T-helper 1 cell (primary cell): ENCODE data around the gene TTLL8.

Experiments used
- DNase-seq, 5 donors: peaks; one replicate each; pipeline ENCODE4 v3.0.0-alpha.2; 2012 to 2020

TTLL8 gene

DNA sequence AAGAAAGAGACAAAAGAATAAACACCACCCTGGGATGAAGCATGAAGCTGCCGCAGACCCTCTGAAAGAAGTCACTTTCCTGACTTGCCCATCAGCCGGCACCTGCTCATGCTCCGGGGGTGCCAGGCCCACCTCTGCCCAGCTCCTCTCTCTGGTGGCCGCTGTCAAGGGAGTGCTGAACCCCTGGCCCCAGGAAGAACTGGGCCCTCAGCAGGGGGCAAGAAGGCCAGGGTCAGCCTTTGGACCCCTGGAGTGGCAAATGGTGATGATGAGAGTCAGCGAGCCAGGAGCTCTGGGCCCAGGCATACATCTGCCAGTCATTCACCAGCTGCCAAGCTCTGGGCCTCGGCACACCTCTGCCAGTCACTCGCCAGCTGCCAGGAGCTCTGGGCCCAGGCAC lies 17.4 kb downstream of the TTLL8 start:
- DNase-seq: no peak

DNA sequence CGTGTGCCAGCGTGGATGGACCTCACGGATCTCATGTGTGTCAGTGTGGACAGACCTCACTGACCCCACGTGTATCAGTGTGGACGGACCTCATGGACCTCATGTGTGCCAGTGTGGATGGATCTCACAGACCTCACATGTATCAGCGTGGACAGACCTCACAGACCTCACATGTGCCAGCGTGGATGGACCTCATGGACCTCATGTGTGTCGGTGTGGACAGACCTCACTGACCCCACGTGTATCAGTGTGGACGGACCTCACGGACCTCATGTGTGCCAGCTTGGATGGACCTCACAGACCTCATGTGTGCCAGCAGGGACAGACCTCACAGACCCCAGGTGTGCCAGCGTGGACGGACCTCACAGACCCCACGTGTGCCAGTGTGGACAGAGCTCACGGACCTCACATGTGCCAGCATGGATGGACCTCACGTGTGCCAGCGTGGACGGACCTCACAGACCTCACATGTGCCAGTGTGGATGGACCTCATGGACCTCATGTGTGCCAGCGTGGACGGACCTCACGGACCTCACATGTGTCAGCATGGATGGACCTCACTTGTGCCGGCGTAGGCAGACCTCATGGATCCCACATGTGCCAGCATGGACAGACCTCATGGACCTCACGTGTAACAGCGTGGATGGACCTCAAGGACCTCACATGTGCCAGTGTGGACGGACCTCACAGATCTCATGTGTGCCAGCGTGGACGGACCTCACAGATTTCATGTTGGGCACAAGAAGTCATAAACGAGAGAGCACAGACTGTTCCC lies 18.2 kb downstream of the TTLL8 start:
- DNase-seq: no peak

DNA sequence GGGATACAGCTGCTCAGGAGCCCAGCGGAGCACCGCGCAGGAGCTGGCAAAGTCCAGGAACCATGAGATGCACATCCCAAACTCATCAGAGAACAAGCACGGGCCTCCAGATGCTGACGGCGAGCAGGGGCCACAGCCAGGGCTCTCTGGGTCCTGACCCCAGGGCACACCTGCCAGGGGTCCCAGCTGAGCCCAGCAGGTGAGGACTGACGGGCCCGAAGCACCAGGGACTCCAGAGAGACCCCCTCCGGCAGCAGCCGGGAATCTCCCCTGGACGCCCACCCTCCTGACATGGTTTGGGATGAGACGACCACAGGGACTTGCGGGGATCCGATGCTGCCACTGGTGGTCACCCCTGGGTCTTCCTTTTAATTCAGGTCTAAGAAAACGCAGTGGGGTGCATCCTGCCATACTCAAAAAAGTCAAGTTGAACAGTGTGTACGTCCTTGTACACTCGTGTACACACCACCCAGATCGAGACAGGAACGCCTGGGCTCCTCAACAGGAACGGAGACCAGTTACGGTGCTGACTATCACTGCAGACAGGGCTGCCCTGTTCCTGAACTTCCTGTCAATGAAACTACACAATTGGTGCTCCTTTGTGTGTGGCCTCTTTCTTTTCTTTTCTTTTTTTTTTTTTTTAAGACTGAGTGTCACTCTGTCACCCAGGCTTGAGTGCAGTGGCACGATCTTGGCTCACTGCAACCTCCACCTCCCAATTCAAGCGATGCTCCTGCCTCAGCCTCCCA lies 21.9 kb downstream of the TTLL8 start:
- no peak for DNase-seq

DNA sequence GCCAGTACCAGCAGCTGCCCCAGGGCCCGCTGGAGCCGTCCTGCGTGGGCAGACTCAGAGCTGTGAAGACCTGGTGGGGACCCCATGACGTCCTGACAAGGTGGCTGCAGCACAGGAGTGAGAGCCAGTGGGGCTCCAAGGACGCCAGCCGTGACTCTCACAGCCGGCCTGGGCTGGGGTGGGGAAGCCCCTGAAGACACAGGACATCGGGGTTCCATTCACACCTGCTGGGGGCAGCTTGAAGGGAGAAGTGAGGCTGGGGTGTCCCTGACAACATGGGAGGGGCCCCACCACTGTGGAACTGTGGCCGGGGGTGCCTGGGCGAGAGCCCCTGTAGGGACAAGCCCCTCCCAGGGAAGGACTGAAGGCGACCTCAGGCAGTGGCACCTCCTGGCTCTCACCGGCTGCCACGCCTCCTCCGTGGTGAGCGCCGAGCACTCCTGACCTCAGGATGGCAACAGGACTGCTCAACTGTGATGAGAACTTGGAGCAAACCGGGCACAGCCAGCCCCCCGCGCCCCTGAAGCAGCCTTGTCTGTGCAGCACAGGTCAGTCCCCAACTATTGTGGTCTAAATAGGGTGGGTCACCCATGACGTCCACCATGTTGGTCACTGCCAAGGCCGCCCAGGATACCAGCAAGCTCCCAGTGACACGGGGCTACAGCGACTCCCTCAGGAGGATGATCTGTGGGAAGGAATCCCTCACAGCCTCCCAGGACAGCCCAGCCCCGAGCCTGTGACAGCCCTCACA lies 22.8 kb downstream of the TTLL8 start:
- DNase-seq: no peak

DNA sequence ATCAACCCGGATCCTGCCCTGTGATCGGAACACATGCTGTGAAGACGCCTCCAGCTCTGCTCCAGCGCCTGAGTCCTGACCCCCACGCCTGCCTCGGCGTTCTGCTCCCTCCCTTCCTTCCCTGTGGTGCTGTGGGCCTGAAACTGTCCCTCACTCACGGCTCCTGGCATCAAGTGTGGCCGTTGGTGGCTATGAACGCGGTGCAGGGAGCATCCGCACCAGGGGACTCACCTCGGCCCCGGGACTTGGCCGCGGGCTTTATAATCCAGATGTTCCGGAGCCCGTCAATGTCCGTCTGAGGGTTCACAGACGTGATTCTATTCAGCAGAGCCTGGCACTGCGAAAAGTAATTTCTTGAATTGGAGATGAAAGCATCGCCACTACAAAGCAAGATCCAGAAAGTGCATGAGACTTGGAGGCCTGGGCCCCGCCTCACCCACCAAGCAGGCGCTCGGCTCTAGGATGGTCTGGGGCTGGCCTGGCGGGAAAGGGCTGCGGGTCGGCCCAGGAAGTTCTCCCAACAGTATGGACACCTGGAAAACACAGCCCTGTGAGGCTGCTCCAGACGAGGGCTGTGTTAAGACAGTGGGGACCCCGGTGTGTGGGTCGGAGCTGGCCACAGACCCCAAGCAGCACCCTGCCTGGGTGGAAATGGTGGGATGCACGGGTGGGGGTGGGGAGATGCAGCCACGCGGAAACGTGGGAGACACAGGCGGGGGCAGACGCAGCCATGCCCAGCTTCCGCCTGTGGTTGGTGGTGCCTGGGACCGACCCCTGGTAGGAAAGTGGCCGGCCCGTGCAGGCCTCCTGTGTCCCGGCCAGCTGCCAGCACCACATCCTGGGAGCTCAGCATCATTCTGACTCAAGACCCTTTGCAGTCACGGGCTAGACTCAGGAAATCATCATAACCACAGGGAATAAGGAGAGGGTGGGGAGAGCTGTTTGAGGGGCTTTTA lies 23.7 kb downstream of the TTLL8 start:
- DNase-seq: peak in 1 of 5 donors; percentile 47

DNA sequence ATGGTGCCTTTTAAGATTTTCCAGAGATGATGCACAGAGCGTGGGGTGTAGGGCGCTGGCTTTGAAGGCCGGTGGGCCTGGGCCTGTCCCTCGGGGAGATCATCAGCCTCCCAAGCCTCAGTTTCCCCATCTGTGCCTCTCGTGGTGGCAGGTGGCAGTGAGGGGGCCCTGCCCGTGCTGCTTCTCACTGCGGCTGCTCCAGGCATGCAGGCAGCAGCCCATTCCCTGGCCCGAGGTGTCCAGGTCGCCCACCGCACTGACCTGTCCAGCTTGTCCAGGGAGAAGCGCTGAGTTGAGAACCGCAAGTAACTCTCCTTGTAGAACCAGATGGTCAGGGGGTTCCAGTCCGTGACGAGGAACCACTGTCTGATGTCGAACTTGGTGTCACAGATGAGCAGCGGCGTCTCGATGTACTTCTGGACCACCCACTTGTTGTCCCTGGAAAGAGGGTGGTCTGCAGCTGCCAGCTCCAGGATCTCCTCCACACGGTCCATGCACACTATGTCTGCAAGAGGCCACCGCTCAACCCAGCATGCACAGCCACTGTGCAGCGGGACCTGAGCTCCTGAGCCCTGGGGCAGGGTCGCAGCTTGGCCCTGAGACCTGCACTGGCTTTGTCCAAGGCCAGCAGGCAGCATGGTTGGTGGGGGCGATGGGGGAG lies 25.0 kb downstream of the TTLL8 start:
- DNase-seq: no peak

DNA sequence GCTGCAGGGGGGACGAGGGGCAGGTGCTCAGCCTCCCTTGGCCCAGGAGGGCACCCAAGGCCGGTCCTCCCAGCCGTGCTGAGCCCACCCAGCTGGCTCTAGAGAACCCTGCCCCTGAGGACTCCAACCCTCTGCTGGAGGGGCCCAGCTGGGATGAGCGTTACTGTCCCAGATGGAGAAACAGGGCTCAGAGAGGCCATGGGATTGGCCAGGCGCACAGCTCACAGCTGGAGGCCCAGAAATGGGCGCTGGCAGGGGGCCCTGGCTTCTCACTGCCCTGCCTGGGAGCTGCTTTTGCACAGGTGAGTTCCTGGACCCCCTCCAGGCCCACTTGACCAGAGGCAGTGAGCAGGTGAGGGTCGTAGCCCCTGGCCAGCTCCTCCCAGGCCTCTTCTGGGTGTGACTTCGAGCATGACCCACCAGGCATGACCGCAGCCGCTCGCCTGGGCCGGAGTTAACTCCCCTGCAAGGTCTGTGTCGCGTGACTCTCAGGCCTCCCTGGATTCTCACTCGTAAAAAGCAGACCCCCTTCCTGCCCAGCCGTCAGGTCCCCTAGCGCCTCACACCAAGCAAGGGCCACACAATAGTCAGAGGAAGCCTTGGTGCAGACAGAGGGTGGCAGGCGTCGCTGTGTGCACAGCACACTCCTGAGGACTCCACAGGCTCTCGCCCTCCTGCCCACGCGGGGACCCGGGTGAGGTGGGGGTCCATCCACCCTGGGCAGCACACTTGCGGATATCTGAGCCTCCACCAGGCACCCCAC lies 25.8 kb downstream of the TTLL8 start:
- DNase-seq: no peak

DNA sequence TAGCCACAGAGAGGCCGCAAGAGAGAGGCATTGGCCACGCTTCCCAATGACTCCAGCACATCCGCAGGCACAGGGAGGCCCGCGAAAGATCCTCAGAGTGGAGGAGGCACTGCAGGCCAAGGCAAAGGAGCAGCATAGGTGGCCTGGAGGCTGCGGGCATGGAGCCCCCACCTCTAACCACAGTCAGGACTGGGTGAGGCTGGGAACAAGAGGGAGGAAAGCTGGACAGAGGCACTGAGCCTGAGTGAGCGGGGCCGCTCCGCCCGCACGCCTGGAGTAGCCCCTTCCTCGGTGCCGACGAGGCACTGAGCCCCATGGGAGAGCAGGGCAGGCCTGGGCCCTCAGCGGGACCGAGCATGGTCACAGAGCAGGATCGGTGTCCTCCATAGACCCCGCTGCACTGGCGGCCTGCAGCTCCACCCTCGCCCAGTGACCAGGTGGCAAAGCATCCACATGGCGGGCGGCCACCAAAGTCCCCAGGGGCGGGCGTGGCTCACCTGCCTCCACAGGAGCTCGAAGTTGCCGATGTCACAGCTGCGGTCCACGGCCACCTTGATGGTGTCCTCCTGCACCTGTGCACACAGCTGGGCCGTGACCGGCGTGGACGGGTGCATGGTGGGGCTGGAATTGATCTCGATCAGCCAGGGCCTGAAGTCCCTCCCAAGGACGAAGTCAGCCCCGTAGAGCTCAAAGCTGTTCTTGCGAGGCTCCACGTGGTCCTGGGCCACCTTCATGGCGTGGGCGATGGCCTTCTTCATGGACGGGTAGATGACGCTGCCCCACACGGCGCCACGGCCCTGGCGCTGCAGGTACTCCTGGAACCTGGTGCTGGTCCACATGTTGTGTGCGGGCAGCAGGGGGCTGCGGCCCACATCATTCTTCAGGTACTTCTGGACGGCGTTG lies 26.7 kb downstream of the TTLL8 start:
- no peak for DNase-seq

DNA sequence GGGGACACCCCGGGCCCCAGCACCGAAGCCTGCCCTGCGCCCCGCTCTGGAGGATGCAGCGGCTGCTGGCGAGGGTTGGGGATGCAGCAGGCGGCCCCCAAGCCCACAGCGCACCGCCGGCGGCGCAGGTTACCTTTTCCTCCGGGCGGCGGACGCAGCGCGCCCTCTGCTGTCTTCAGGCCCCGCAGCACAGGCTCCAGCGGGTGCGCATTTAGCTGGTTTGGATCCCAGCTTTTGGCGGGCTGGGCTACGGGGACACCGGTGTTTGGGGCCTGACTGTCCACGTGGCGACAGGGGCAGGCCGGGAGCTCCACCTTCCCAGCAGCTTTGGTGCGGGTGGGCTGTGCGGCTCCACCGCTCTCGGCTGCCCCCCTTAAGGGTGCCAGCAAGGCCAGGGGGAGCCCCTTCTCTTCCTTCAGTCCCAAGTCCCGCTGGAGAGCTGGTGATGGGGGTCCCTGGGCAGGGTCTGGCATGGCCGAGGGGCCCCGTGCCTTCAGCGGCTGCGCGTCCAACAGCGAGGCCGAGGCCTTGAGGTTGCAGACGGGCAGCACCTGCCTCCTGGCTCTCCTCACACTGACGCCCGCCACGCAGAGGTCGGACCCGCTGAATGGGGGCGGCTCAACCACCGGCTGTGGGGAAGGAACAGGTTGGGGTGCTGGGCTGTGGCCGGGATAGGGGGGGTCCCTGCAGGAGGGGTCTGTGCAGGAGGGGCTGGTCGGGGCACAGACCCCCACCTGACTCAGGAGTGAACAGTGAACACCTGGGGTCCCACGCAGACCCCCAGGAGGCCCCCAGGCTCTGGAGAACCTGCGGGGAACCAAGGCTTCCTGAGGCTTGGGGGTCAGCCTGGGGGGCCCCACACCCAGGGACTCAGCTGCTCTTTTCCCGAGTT lies 27.6 kb downstream of the TTLL8 start:
- DNase-seq: peak; percentile 76 to 86 (median 80)

DNA sequence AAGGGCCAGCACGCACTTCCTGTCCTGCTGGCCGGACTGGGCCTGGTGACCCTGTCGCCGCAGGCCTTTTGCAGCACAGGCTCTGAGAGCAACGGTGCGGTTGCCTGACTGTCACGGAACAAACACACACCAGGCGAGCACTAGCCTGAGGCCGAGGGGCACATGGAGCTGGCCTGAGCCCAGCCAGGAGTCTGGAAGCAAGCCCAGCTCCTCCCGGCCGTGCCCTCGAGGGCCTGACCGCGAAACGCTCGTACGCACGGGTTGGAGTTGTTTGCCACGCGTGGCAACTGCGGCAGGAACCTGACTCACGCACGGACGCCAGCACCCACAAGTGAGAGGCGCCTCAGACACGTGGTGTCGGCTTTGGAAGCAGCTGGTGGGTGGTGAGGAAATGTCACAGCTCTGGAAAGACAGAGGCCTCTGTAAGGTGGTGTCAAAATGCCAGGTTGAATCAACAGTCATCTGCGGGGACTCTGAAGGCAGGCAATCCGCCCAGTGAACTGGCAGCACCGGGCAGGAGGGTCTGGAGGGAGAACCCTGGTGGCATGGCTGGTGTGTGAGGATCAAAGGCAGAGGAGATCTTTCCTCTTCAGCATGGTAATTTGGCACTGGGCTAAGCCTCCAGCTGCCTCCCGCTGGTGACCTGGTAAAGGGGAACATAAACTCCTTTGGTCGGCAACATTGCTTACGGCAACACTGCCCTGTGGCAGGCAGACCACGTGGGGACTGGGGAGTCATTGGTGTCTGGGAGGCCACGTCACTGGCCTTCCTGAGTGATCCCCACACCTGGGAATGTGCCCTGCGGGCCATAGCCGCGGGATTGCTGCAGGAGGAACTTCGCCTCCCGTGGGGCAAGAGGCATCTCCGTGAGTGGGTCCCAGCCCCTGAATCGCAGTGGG lies 30.2 kb downstream of the TTLL8 start:
- peak in 3 of 5 donors; percentile 15 to 51 (median 45) for DNase-seq

DNA sequence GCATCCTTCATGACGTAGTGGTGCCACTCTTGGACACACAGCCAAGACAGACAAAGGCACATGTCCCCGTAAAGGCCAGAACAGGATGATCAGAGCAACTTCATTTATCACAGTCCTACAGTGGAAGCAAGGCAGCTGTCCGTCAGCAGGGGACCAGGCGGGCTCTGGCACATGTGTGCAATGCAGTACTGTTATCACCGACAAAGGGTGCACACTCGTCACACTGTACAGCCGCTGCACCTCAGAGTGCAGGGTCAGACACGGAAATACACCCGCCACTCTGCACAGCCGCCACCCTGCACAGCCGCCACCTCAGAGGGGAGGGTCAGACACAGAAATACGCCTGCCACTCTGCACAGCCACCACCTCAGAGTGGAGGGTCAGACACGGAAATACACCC lies 32.1 kb downstream of the TTLL8 start:
- DNase-seq: no peak

DNA sequence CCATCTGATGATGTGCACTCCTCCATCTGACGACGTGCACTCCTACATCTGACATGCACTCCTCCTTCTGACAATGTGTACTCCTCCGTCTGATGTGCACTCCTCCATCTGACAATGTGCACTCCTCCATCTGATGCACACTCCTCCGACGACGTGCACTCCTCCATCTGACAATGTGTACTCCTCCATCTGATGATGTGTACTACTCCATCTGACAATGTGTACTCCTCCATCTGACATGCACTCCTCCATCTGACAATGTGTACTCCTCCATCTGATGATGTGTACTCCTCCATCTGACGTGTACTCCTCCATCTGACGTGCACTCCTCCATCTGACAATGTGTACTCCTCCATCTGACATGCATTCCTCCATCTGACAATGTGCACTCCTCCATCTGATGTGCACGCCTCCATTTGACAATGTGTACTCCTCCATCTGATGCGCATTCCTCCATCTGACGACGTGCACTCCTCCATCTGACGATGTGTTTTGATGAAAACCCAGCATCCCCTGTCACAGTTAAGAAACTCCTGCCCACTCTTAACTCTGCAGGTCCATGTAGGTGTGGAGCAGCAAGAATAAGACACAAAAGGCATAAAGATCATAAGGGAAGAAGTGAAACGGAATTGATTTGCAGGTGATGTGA lies 35.8 kb downstream of the TTLL8 start:
- DNase-seq: no peak

DNA sequence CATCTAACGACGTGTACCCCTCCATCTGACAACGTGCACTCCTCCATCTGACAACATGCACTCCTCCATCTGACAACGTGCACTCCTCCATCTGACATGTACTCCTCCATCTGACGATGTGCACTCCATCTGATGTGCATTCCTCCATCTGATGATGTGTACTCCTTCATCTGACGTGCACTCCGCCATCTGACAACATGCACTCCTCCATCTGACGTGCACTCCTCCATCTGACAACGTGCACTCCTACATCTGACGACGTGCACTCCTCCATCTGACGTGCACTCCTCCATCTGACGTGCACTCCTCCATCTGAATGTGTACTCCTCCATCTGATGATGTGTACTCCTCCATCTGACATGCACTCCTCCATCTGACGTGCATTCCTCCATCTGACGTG lies 37.5 kb downstream of the TTLL8 start:
- DNase-seq: no peak

DNA sequence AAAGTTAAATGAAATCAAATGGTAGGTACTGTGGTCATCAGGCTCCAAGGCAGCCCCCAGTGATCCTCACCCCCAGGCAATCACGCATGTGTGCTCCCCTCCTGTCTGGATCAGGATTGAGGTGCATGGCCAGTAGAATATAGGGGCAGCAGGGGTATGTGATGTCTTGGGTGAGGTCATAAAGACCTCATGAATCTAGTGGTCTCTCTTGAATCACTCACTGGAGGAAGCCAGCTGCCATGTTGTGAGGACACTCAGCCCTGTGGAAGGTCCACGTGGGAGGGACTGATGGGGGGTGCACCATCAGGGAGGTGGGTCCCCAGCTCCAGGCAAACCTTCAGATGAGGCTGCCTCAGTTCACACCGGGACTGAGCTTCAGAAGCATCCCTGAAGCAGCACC lies 38.8 kb downstream of the TTLL8 start:
- DNase-seq: peak in 1 of 5 donors; percentile 5

DNA sequence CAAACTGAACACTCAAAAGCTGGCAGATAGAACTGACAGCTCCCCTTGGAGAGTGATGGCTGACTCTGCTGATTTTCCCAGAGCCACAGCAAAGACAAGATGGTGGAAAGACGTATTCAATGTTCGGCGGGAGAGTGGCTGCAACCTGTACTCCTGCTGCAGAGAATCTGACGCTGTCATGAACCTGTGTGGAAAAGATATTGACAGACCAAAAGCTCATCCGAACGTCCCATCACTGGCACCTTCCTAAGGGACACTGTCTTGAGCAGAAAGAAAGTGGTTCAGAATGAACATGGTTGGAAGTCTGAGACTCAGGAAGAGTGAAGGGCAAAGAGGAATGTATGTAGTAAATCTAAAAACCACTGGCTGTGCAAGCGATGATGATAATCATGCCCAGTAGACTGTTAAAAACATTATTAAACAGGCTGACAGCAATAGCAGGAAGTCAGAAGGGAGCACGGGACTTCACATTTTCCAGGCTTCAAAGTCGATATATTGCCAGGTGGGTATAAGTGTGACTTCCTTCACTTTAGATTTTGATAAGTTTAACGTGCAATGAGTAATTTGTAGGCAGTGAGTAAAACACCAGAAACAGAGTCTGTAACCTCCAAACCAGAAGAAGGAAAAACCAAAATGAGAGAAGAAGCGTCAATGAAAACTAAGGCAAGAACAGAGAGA lies 39.4 kb downstream of the TTLL8 start:
- peak in 1 of 5 donors; percentile 47 for DNase-seq

DNA sequence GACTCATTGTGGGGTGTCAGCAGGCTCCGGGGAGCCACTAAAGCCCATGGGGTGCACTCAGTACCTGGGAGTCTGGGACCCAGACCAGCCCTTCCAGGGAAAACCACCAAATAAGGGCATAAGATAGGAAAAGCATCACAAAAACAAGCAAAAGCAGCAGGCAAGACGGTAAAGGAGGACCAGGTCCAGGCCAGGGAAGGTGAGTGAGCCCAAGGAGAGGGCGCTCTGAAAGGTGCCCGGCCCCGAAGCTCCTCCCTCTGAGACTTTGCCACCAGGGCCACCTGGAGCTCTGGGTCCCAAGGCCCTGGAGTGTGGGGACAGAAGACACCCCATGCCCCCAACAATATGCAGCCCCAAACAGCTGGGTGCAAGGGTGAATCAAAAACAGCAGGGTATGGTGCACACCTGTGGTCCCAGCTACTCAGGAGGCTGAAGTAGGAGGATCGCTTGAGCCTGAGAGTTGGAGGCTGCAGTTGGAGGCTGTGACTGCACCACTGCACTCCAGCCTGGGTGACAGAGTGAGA lies 40.3 kb downstream of the TTLL8 start:
- DNase-seq: no peak
